Prostate gland (tissue), 2 donors: Measurements from ENCODE around the gene KRT7.

ENCODE experiments used
- POLR2A ChIP-seq: fragments of 450-650 bp; IDR thresholded peaks from one replicate; pipeline ENCODE4 v1.6.1; 2016; ENCODE audit warnings: antibody characterized with exemption, mild to moderate bottlenecking
- POLR2AphosphoS5 ChIP-seq: sonication (generic); formaldehyde crosslinking; IDR thresholded peaks from one replicate; pipeline ENCODE4 v1.6.1; 2017; ENCODE audit warnings: antibody characterized with exemption
- TF ChIP-seq, protein P1 (sequence below), 4 experiments: fragments of 200-600 bp in 2 of 4; fragments of 450-650 bp in 2 of 4; sonication (generic) in 2 of 4; IDR thresholded peaks; 1 replicate in 3 of 4; 2 replicates in 1 of 4; pipeline ENCODE4 v1.5.1; 2016 to 2019; ENCODE audit warnings: antibody characterized with exemption in 4 of 4, mild to moderate bottlenecking in 2 of 4, moderate library complexity in 2 of 4

- TF ChIP-seq, protein P1, sequence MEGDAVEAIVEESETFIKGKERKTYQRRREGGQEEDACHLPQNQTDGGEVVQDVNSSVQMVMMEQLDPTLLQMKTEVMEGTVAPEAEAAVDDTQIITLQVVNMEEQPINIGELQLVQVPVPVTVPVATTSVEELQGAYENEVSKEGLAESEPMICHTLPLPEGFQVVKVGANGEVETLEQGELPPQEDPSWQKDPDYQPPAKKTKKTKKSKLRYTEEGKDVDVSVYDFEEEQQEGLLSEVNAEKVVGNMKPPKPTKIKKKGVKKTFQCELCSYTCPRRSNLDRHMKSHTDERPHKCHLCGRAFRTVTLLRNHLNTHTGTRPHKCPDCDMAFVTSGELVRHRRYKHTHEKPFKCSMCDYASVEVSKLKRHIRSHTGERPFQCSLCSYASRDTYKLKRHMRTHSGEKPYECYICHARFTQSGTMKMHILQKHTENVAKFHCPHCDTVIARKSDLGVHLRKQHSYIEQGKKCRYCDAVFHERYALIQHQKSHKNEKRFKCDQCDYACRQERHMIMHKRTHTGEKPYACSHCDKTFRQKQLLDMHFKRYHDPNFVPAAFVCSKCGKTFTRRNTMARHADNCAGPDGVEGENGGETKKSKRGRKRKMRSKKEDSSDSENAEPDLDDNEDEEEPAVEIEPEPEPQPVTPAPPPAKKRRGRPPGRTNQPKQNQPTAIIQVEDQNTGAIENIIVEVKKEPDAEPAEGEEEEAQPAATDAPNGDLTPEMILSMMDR (IDR thresholded peaks at IDR 0.05): no peak
- TF ChIP-seq POLR2A (no peak), POLR2AphosphoS5 (no peak)
These were observed 41.9 kb upstream of the KRT7 start for GRCh38 chr12:52190860-52191729.
